Measurements from ENCODE around the gene ERP44. TPM values are rescaled to one million over a fixed set of nuclear protein-coding genes. Genes with fewer than 3 reads are reported as not detected.

ERP44 gene
- total RNA-seq, 1 donor = 19.4 TPM

GRCh38 chr9:99948896-99949295 is 149.9 kb downstream of the ERP44 start:
- H3K4me3 ChIP-seq (ENCODE audit: low read depth, low read length) = no peak overlapping the region
- no peak for TF ChIP-seq CTCF (IDR thresholded peaks at IDR 0.05; ENCODE audit: insufficient read depth, low read length)
- peak; percentile 53 for DNase-seq (ENCODE audit: low read depth)

GRCh38 chr9:99948482-99948881 is 150.3 kb downstream of the ERP44 start:
- no peak for DNase-seq (ENCODE audit: low read depth)
- no peak for TF ChIP-seq CTCF (IDR thresholded peaks at IDR 0.05; ENCODE audit: insufficient read depth, low read length)
- H3K4me3 ChIP-seq (ENCODE audit: low read depth, low read length) = no peak overlapping the region

GRCh38 chr9:99947395-99947794 is 151.4 kb downstream of the ERP44 start:
- DNase-seq (ENCODE audit: low read depth) = no peak
- H3K4me3 ChIP-seq (ENCODE audit: low read depth, low read length) = no peak overlapping the region
- peak; percentile 11 for TF ChIP-seq CTCF (IDR thresholded peaks at IDR 0.05; ENCODE audit: insufficient read depth, low read length)

GRCh38 chr9:99936947-99937587 is 161.7 kb downstream of the ERP44 start:
- H3K4me3 ChIP-seq (ENCODE audit: low read depth, low read length) = no peak overlapping the region
- no peak for DNase-seq (ENCODE audit: low read depth)
- TF ChIP-seq CTCF (IDR thresholded peaks at IDR 0.05; ENCODE audit: insufficient read depth, low read length) = no peak

GRCh38 chr9:99931155-99931840 is 167.5 kb downstream of the ERP44 start:
- no peak overlapping the region for H3K4me3 ChIP-seq (ENCODE audit: low read depth, low read length)
- no peak for TF ChIP-seq CTCF (IDR thresholded peaks at IDR 0.05; ENCODE audit: insufficient read depth, low read length)
- DNase-seq (ENCODE audit: low read depth) = peak; percentile 4

GRCh38 chr9:99929652-99930051 is 169.1 kb downstream of the ERP44 start:
- TF ChIP-seq CTCF (IDR thresholded peaks at IDR 0.05; ENCODE audit: insufficient read depth, low read length) = no peak
- no peak for DNase-seq (ENCODE audit: low read depth)
- no peak overlapping the region for H3K4me3 ChIP-seq (ENCODE audit: low read depth, low read length)

Small RNA genes lying within 50 kb of the gene (small RNA-seq; reads per million reads assigned to genes)
- gene RN7SL75P = not detected

Other genes starting within 250 kb of the ERP44 start
- gene STX17, start 192.3 kb downstream of the ERP44 start, total RNA-seq (ENCODE audit: low replicate concordance) = 21.2 and 32.1 TPM in 2 replicates
- 28.3 and 31.3 TPM in 2 replicates for gene INVS, start 243 bp upstream of the ERP44 start, total RNA-seq (ENCODE audit: low replicate concordance)

Data from fibroblast of the aortic adventitia (primary cell).